ENCODE results near the gene PCOLCE2.

Gene PCOLCE2

GRCh38 chr3:142863930-142864920 is 24.7 kb downstream of the PCOLCE2 start:
- no peak for DNase-seq (ENCODE audit: low read depth in 3 of 3)

- no peak for DNase-seq (ENCODE audit: low read depth in 3 of 3)
Measured at GRCh38 chr3:142863010-142863817, 25.7 kb downstream of the PCOLCE2 start.

GRCh38 chr3:142861926-142862325 is 27.0 kb downstream of the PCOLCE2 start:
- DNase-seq (ENCODE audit: low read depth in 3 of 3) = no peak

- DNase-seq (ENCODE audit: low read depth in 3 of 3) = no peak
Measured at GRCh38 chr3:142858043-142858442, 30.8 kb downstream of the PCOLCE2 start.

GRCh38 chr3:142857056-142857455 is 31.8 kb downstream of the PCOLCE2 start:
- no peak for DNase-seq (ENCODE audit: low read depth in 3 of 3)

GRCh38 chr3:142853270-142854168 is 35.4 kb downstream of the PCOLCE2 start:
- no peak for DNase-seq (ENCODE audit: low read depth in 3 of 3)

- DNase-seq (ENCODE audit: low read depth in 3 of 3) = no peak
Measured at GRCh38 chr3:142852009-142852408, 36.9 kb downstream of the PCOLCE2 start.

GRCh38 chr3:142850395-142851023 is 38.4 kb downstream of the PCOLCE2 start:
- no peak for DNase-seq (ENCODE audit: low read depth in 3 of 3)

GRCh38 chr3:142849148-142849547 is 39.7 kb downstream of the PCOLCE2 start:
- DNase-seq (ENCODE audit: low read depth in 3 of 3) = no peak

- no peak for DNase-seq (ENCODE audit: low read depth in 3 of 3)
Measured at GRCh38 chr3:142846779-142847577, 41.9 kb downstream of the PCOLCE2 start.

- DNase-seq (ENCODE audit: low read depth in 3 of 3) = no peak
Measured at GRCh38 chr3:142844339-142844977, 44.4 kb downstream of the PCOLCE2 start.

- DNase-seq (ENCODE audit: low read depth in 3 of 3) = no peak
Measured at GRCh38 chr3:142839831-142840230, 49.1 kb downstream of the PCOLCE2 start.

- no peak for DNase-seq (ENCODE audit: low read depth in 3 of 3)
Measured at GRCh38 chr3:142837526-142837925, 51.4 kb downstream of the PCOLCE2 start.

- DNase-seq (ENCODE audit: low read depth in 3 of 3) = peak; percentile 8 to 13 (median 11)
Measured at GRCh38 chr3:142828703-142829305, 60.1 kb downstream of the PCOLCE2 start.

- no peak for DNase-seq (ENCODE audit: low read depth in 3 of 3)
Measured at GRCh38 chr3:142819179-142819578, 69.7 kb downstream of the PCOLCE2 start.

- no peak for DNase-seq (ENCODE audit: low read depth in 3 of 3)
Measured at GRCh38 chr3:142818651-142819050, 70.2 kb downstream of the PCOLCE2 start.

- no peak for DNase-seq (ENCODE audit: low read depth in 3 of 3)
Measured at GRCh38 chr3:142817897-142818296, 71.0 kb downstream of the PCOLCE2 start.

GRCh38 chr3:142817356-142817755 is 71.5 kb downstream of the PCOLCE2 start:
- DNase-seq (ENCODE audit: low read depth in 3 of 3) = no peak

GRCh38 chr3:142815803-142816202 is 73.1 kb downstream of the PCOLCE2 start:
- DNase-seq (ENCODE audit: low read depth in 3 of 3) = no peak
